ENCODE data around the gene PRSS21.

Gene PRSS21

GRCh38 chr16:2846511-2847310, 29.7 kb downstream of the PRSS21 start:
- peaks cover 14% of the 10 kb centered on the region for H3K27me3 ChIP-seq (ENCODE audit: control insufficient read depth, insufficient read depth, low read length)
- no peak overlapping the region for H3K27ac ChIP-seq (ENCODE audit: low read length)
- no peaks in the 10 kb centered on the region for H3K4me1 ChIP-seq (ENCODE audit: control insufficient read depth, low read depth, low read length)
- H3K36me3 ChIP-seq (ENCODE audit: control insufficient read depth, low read depth, low read length): no peaks in the 10 kb centered on the region
- H3K9ac ChIP-seq (ENCODE audit: low read length): no peak overlapping the region
- no peak overlapping the region for H3K4me3 ChIP-seq (ENCODE audit: low read length)
- H3K9me3 ChIP-seq (ENCODE audit: control insufficient read depth, low read depth, low read length): no peaks in the 10 kb centered on the region

- Histone ChIP-seq H3K9me3 (ENCODE audit: control insufficient read depth, low read depth, low read length) (no peaks in the 10 kb centered on the region), H3K36me3 (ENCODE audit: control insufficient read depth, low read depth, low read length) (no peaks in the 10 kb centered on the region), H3K4me1 (ENCODE audit: control insufficient read depth, low read depth, low read length) (no peaks in the 10 kb centered on the region), H3K27me3 (ENCODE audit: control insufficient read depth, insufficient read depth, low read length) (peaks cover 7% of the 10 kb centered on the region), H3K9ac (ENCODE audit: low read length) (no peak overlapping the region), H3K4me3 (ENCODE audit: low read length) (no peak overlapping the region), H3K27ac (ENCODE audit: low read length) (no peak overlapping the region)
These were observed 32.1 kb downstream of the PRSS21 start for GRCh38 chr16:2848933-2849725.

GRCh38 chr16:2852003-2852730, 35.1 kb downstream of the PRSS21 start:
- Histone ChIP-seq H3K9ac (ENCODE audit: low read length) (no peak overlapping the region), H3K4me1 (ENCODE audit: control insufficient read depth, low read depth, low read length) (no peaks in the 10 kb centered on the region), H3K27ac (ENCODE audit: low read length) (no peak overlapping the region), H3K27me3 (ENCODE audit: control insufficient read depth, insufficient read depth, low read length) (peaks cover 5% of the 10 kb centered on the region), H3K36me3 (ENCODE audit: control insufficient read depth, low read depth, low read length) (no peaks in the 10 kb centered on the region), H3K9me3 (ENCODE audit: control insufficient read depth, low read depth, low read length) (no peaks in the 10 kb centered on the region), H3K4me3 (ENCODE audit: low read length) (no peak overlapping the region)

GRCh38 chr16:2852731-2853507, 35.9 kb downstream of the PRSS21 start:
- no peak overlapping the region for H3K9ac ChIP-seq (ENCODE audit: low read length)
- no peaks in the 10 kb centered on the region for H3K9me3 ChIP-seq (ENCODE audit: control insufficient read depth, low read depth, low read length)
- H3K27me3 ChIP-seq (ENCODE audit: control insufficient read depth, insufficient read depth, low read length): peaks cover 13% of the 10 kb centered on the region
- no peak overlapping the region for H3K27ac ChIP-seq (ENCODE audit: low read length)
- H3K36me3 ChIP-seq (ENCODE audit: control insufficient read depth, low read depth, low read length): no peaks in the 10 kb centered on the region
- no peaks in the 10 kb centered on the region for H3K4me1 ChIP-seq (ENCODE audit: control insufficient read depth, low read depth, low read length)
- H3K4me3 ChIP-seq (ENCODE audit: low read length): no peak overlapping the region

- H3K9me3 ChIP-seq (ENCODE audit: control insufficient read depth, low read depth, low read length): no peaks in the 10 kb centered on the region
- no peak overlapping the region for H3K27ac ChIP-seq (ENCODE audit: low read length)
- no peaks in the 10 kb centered on the region for H3K4me1 ChIP-seq (ENCODE audit: control insufficient read depth, low read depth, low read length)
- no peak overlapping the region for H3K9ac ChIP-seq (ENCODE audit: low read length)
- H3K36me3 ChIP-seq (ENCODE audit: control insufficient read depth, low read depth, low read length): no peaks in the 10 kb centered on the region
- H3K27me3 ChIP-seq (ENCODE audit: control insufficient read depth, insufficient read depth, low read length): peaks cover 20% of the 10 kb centered on the region
- no peak overlapping the region for H3K4me3 ChIP-seq (ENCODE audit: low read length)
These were observed 36.6 kb downstream of the PRSS21 start for GRCh38 chr16:2853531-2854073.

GRCh38 chr16:2854700-2855309, 37.8 kb downstream of the PRSS21 start:
- Histone ChIP-seq H3K9me3 (ENCODE audit: control insufficient read depth, low read depth, low read length) (no peaks in the 10 kb centered on the region), H3K27ac (ENCODE audit: low read length) (no peak overlapping the region), H3K4me3 (ENCODE audit: low read length) (no peak overlapping the region), H3K4me1 (ENCODE audit: control insufficient read depth, low read depth, low read length) (no peaks in the 10 kb centered on the region), H3K9ac (ENCODE audit: low read length) (no peak overlapping the region), H3K36me3 (ENCODE audit: control insufficient read depth, low read depth, low read length) (no peaks in the 10 kb centered on the region), H3K27me3 (ENCODE audit: control insufficient read depth, insufficient read depth, low read length) (peaks cover 30% of the 10 kb centered on the region)

DNA sequence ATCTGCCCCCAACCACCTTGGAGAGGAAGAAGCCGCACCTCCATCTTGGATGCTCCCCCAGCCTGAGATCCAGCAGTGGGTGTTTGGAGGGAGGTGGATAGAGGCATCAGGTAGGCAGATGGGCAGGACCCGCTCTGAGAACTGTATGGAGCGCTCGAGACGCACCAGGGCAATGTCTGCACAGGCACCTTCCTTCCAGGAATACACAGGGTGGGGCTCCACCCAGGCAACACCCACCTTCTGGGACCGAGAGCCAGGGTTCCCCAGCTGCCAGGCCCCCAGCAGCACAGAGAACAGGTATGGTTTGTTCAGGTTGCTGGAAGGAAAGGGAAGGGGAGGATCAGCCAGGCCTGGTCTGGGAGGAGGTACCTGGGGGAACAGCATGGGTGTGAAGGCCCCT, 38.5 kb downstream of the PRSS21 start:
- Histone ChIP-seq H3K9ac (ENCODE audit: low read length) (no peak overlapping the region), H3K9me3 (ENCODE audit: control insufficient read depth, low read depth, low read length) (no peaks in the 10 kb centered on the region), H3K27me3 (ENCODE audit: control insufficient read depth, insufficient read depth, low read length) (peaks cover 34% of the 10 kb centered on the region), H3K36me3 (ENCODE audit: control insufficient read depth, low read depth, low read length) (no peaks in the 10 kb centered on the region), H3K4me1 (ENCODE audit: control insufficient read depth, low read depth, low read length) (no peaks in the 10 kb centered on the region), H3K27ac (ENCODE audit: low read length) (no peak overlapping the region), H3K4me3 (ENCODE audit: low read length) (no peak overlapping the region)

- Histone ChIP-seq H3K27me3 (ENCODE audit: control insufficient read depth, insufficient read depth, low read length) (peaks cover 34% of the 10 kb centered on the region), H3K4me3 (ENCODE audit: low read length) (no peak overlapping the region), H3K4me1 (ENCODE audit: control insufficient read depth, low read depth, low read length) (no peaks in the 10 kb centered on the region), H3K27ac (ENCODE audit: low read length) (no peak overlapping the region), H3K36me3 (ENCODE audit: control insufficient read depth, low read depth, low read length) (no peaks in the 10 kb centered on the region), H3K9me3 (ENCODE audit: control insufficient read depth, low read depth, low read length) (no peaks in the 10 kb centered on the region), H3K9ac (ENCODE audit: low read length) (no peak overlapping the region)
These were observed 39.1 kb downstream of the PRSS21 start for GRCh38 chr16:2856061-2856670.

DNA sequence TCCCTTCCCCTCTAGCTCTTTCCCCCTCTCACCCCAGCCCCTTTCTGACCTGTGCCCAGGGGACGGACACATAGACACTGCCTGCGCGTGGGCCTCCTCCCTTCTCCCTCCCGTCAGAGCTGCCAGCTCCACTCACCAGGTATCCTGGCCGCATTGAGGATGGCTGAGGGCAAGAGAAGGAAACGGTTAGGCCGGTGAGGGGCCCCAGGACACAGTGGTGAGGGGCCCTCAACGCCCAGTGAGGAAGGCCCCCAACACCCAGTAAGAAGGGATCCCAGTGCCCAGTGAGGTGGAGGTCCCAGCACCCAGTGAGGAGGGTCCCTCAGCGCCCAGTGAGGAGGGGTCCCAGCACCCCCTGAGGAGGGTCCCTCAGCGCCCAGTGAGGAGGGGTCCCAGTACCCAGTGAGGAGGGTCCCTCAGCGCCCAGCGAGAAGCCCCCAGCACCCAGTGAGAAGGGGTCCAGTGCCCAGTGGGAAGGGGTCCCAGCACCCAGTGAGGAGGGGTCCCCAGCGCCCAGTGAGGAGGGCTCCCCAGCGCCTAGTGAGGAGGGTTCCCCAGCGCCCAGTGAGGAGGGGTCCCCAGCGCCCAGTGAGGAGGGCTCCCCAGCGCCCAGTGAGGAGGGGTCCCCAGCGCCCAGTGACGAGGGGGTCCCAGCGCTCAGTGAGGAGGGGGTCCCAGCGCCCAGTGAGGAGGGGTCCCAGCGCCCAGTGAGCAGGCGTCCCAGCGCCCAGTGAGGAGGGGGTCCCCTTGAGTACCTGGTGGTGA, 39.8 kb downstream of the PRSS21 start:
- no peaks in the 10 kb centered on the region for H3K9me3 ChIP-seq (ENCODE audit: control insufficient read depth, low read depth, low read length)
- no peaks in the 10 kb centered on the region for H3K36me3 ChIP-seq (ENCODE audit: control insufficient read depth, low read depth, low read length)
- H3K4me3 ChIP-seq (ENCODE audit: low read length): no peak overlapping the region
- H3K9ac ChIP-seq (ENCODE audit: low read length): no peak overlapping the region
- peaks cover 34% of the 10 kb centered on the region for H3K27me3 ChIP-seq (ENCODE audit: control insufficient read depth, insufficient read depth, low read length)
- no peaks in the 10 kb centered on the region for H3K4me1 ChIP-seq (ENCODE audit: control insufficient read depth, low read depth, low read length)
- no peak overlapping the region for H3K27ac ChIP-seq (ENCODE audit: low read length)
